ENCODE data around the gene SHC2.

GRCh38 chr19:491146-491741 is 30.4 kb upstream of the SHC2 start:
- no peak for TF ChIP-seq CTCF (IDR thresholded peaks at IDR 0.05; ENCODE audit: low read length)
- no peak for TF ChIP-seq EZH2 (IDR thresholded peaks at IDR 0.05; ENCODE audit: borderline replicate concordance, low read length)
